Aorta (tissue), 5 donors: ENCODE measurements around the gene ACTN4. TPM values are rescaled to one million over a fixed set of nuclear protein-coding genes. Genes with fewer than 3 reads are reported as not detected.

Experiments
- ATAC-seq: fragments of 200-7000 bp; cut with Tn5 transposase; one replicate; pipeline ENCODE4 v1.9.1; 2022; ENCODE audit warnings: moderate library complexity; ENCODE audit not compliant: low FRiP score
- DNase-seq, 2 donors: peaks; one replicate each; pipeline ENCODE4 v3.0.0-alpha.2; 2020
- H3K27ac ChIP-seq, 2 donors: one replicate each; pipeline ENCODE4 v1.5.1; 2013; ENCODE audit warnings: low read length in 2 of 2, mild to moderate bottlenecking in 2 of 2, moderate library complexity in 2 of 2, control low read depth in 1 of 2, inconsistent platforms in 1 of 2, low read depth in 1 of 2
- H3K27me3 ChIP-seq, 2 donors: one replicate each; pipeline ENCODE4 v1.6.1; 2013; ENCODE audit warnings: control low read depth in 1 of 2, low read length in 1 of 2, mild to moderate bottlenecking in 1 of 2, moderate library complexity in 1 of 2; ENCODE audit not compliant: insufficient read depth in 2 of 2, control insufficient read depth in 1 of 2
- H3K36me3 ChIP-seq, 2 donors: one replicate each; pipeline ENCODE4 v1.6.1; 2013; ENCODE audit warnings: control low read depth in 1 of 2, low read length in 1 of 2, mild to moderate bottlenecking in 1 of 2; ENCODE audit not compliant: insufficient read depth in 2 of 2, control insufficient read depth in 1 of 2
- H3K4me1 ChIP-seq, 2 donors: one replicate each; pipeline ENCODE4 v1.6.1; 2013; ENCODE audit warnings: low read length in 2 of 2, control low read depth in 1 of 2, mild to moderate bottlenecking in 1 of 2, moderate library complexity in 1 of 2; ENCODE audit not compliant: insufficient read depth in 2 of 2, control insufficient read depth in 1 of 2
- H3K4me3 ChIP-seq, 2 donors: one replicate each; pipeline ENCODE4 v1.5.1; 2013; ENCODE audit warnings: low read length in 2 of 2, control low read depth in 1 of 2, mild to moderate bottlenecking in 1 of 2
- H3K9me3 ChIP-seq: one replicate; pipeline ENCODE4 v1.6.1; 2013; ENCODE audit warnings: mild to moderate bottlenecking, low read length; ENCODE audit not compliant: control insufficient read depth
- WGBS, 2 donors: extraction: QIAGEN DNeasy Blood & Tissue Kit; methylation state at CpG; one replicate each; pipeline ENCODE4 v1.1.7; 2013; 5-methylcytosine and 5-hydroxymethylcytosine counted together
- intact Hi-C, 2 donors: fragments of 100-400 bp; cut with DNase I; formaldehyde crosslinking; loops; one replicate each; pipeline versions ENCODE4 v1.14.2 to v1.15.0; 2022
- polyA plus RNA-seq, 2 donors: library from polyadenylated mRNA; stranded (reverse); fragments of 200-250 nt; gene quantifications; one replicate each; pipeline ENCODE4 v1.2.3, GENCODE V29; 2013
- total RNA-seq, 2 donors: library from RNA; stranded (reverse); fragmentation: NEBNext Ultra II Directional; extraction: Animal tissue kit (Norgen Biotek cat#: 25700); gene quantifications; one replicate each; pipeline ENCODE4 v1.2.1, GENCODE V29; 2021
- donor health status: healthy with polysubstance abuse.
- donor health status: Bipolar disorder and iron deficiency.
- donor health status: DM: no; HTN: no; CAD: no.
- donor health status: DM: no; HTN: no; CAD: no.
- donor health status: DM: yes; HTN: yes; CAD: no.

ACTN4 gene
- total and polyA plus RNA-seq, 4 donors, result 111 to 1,985 (median 479) TPM

DNA sequence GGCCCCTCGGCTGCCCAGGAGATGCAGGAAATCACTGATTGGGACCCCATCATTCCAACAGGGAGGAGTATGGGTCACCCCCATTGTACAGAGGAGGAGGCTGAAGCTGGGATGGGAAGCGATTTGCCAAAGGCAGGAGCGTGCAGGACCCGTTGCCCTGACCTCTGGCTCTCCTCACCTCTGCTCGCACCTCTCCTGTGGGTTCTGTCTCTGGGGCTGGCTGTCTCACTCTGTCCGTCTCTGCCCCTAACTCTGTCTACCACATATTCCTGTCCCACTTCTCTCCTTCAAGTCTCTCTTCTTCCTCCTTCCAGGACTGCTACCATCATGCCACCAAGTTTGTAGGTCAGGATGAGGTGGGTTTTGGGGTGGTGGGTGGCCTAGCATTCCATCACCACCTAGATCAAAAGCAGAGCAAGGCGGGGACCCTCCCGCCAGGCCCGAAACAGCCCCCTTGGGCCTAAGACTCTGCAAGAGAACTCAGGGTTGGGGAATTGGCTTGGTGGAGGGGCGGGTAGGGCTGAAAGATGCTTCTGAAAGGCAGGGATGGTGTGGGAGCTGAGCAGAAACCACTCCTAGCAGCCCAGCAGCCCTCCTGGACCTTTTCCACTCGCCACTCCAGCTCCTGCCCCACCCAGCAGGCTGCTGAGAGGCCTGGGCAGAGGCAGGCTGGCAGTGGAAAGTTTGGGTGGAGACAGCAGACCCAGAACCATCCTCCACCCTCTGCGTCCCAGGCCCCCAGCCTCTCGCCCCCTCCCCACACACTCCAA, 126.9 kb downstream of the ACTN4 start:
- H3K27me3 ChIP-seq, result no peaks in the 10 kb centered on the region
- WGBS, 2 donors, result 82 to 83% methylated on average over 11 to 13 of the region's 13 CpGs
- intact Hi-C loops, result loop anchor here in 1 of 2 donors (2.0 kb wide), 1 partner anchor 18 kb away; no protein-coding TSS in a partner anchor
- no peaks in the 10 kb centered on the region for H3K36me3 ChIP-seq
- no peaks in the 10 kb centered on the region for H3K4me1 ChIP-seq
- H3K4me3 ChIP-seq, result no peak overlapping the region
- H3K27ac ChIP-seq, result no peak overlapping the region
- no peak for ATAC-seq
- no peaks in the 10 kb centered on the region for H3K9me3 ChIP-seq
- no peak for DNase-seq

DNA sequence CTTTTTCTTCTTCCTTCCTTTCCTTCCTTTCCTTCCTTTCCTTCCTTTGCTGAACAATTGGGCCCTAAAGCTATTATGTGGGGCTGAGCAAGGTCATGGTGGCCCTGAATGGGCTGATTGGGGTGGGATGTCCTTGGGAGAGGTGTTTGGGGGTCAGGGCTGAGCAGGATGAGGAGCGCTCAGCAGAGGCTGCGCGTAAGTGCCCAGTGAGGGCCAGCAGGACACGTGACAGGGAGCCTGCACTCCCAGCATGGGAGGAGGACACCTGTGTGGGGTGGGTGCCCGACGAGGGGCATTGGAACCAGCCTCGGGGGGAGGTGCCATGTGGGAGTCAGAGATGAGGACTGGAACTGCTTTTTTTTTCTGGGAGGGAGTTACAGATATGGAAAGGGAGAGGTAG, 131.3 kb downstream of the ACTN4 start:
- Histone ChIP-seq H3K27ac (no peak overlapping the region), H3K4me3 (no peak overlapping the region), H3K27me3 (peaks cover 0 to 2% of the 10 kb centered on the region in 2 donors), H3K4me1 (no peaks in the 10 kb centered on the region), H3K9me3 (no peaks in the 10 kb centered on the region), H3K36me3 (no peaks in the 10 kb centered on the region)
- 59 to 66% methylated on average over 7 of the region's 7 CpGs for WGBS, 2 donors
- no peak for ATAC-seq
- peak in 1 of 2 donors; percentile 39 for DNase-seq
- intact Hi-C loops, result no loop called here

DNA sequence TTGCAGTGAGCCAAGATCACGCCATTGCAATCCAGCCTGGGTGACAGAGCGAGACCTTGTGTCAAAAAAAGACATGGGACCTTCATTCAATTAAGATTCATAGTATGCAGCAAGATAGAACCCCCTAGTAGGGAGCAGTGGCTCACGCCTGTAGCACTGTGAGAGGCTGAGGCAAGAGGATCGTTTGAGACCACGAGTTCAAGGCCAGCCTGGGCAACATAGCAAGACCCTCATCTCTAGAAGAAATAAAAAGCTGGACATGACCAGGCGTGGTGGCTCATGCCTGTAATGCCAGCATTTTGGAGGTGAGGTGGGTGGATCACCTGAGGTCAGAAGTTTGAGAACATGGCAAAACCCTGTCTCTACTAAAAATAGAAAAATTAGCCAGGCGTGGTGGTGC, 133.0 kb downstream of the ACTN4 start:
- ATAC-seq (no peak), DNase-seq (peak in 1 of 2 donors; percentile 41)
- Histone ChIP-seq H3K4me3 (no peak overlapping the region), H3K27me3 (peaks cover 0 to 2% of the 10 kb centered on the region in 2 donors), H3K36me3 (no peaks in the 10 kb centered on the region), H3K9me3 (no peaks in the 10 kb centered on the region), H3K27ac (no peak overlapping the region), H3K4me1 (no peaks in the 10 kb centered on the region)
- 86 to 87% methylated on average over 7 of the region's 7 CpGs for WGBS, 2 donors
- intact Hi-C loops, result no loop called here

DNA sequence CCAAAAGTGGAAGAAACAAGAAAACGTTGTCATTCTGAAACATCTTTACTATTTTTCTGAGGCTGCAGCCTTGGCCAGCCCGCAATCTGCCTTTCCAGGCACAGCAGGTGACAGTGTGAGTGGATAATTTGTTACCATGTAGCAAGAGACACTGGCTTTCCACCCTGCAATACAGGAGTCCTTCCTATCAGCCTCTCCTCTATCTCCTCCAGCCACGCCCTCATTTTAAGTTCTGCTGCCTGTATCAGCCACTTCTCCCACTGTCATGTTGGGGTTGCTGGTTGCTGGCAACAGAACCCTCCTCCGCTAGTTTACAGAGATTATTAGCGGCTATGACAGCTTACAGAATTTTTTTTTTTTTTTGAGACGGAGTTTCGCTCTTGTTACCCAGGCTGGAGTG, 133.6 kb downstream of the ACTN4 start:
- intact Hi-C loops, result no loop called here

More for the DNA sequence above, 133.6 kb downstream of the ACTN4 start:
- no peaks in the 10 kb centered on the region for H3K9me3 ChIP-seq
- H3K4me3 ChIP-seq, result no peak overlapping the region
- H3K27me3 ChIP-seq, result peaks cover 0 to 2% of the 10 kb centered on the region in 2 donors
- no peaks in the 10 kb centered on the region for H3K4me1 ChIP-seq
- 75 to 80% methylated on average over 7 of the region's 7 CpGs for WGBS, 2 donors
- ATAC-seq, result no peak
- H3K36me3 ChIP-seq, result no peaks in the 10 kb centered on the region
- peak in 1 of 2 donors; percentile 13 for DNase-seq
- H3K27ac ChIP-seq, result no peak overlapping the region

Other genes starting within 250 kb of the ACTN4 start
- gene FAM98C, start 244.6 kb upstream of the ACTN4 start, total RNA-seq, result 10 to 100 TPM; 14.5 to 19.6 TPM
- 10 to 100 TPM; 10.3 to 32.0 TPM for gene FAM98C, start 244.6 kb upstream of the ACTN4 start, polyA plus RNA-seq
- 1 to 10 TPM; 4.1 to 9.8 TPM for gene RASGRP4, start 221.4 kb upstream of the ACTN4 start, total RNA-seq
- gene RASGRP4, start 221.4 kb upstream of the ACTN4 start, polyA plus RNA-seq, result 1 to 10 TPM in 1 of 2 donors, under 1 TPM in 1; 0.54 to 4.1 TPM
- gene RYR1, start 214.0 kb upstream of the ACTN4 start, total RNA-seq, result 1 to 10 TPM; 1.0 to 5.4 TPM
- 1 to 10 TPM in 1 of 2 donors, under 1 TPM in 1; 0.38 to 1.3 TPM for gene RYR1, start 214.0 kb upstream of the ACTN4 start, polyA plus RNA-seq
- 10 to 100 TPM in 1 of 2 donors, 1 to 10 TPM in 1; 7.3 to 13.2 TPM for gene MAP4K1, start 29.7 kb upstream of the ACTN4 start, total RNA-seq
- gene MAP4K1, start 29.7 kb upstream of the ACTN4 start, polyA plus RNA-seq, result 1 to 10 TPM; 1.6 to 2.1 TPM
- gene EIF3K, start 28.5 kb upstream of the ACTN4 start, total RNA-seq, result 100 to 1,000 TPM; 171 to 183 TPM
- gene EIF3K, start 28.5 kb upstream of the ACTN4 start, polyA plus RNA-seq, result 100 to 1,000 TPM; 299 to 445 TPM
- gene CAPN12, start 96.8 kb downstream of the ACTN4 start, total RNA-seq, result 1 to 10 TPM; 1.9 to 2.8 TPM
- gene CAPN12, start 96.8 kb downstream of the ACTN4 start, polyA plus RNA-seq, result 1 to 10 TPM; 1.0 to 4.5 TPM
- not detected for gene LGALS7, start 125.9 kb downstream of the ACTN4 start, total RNA-seq
- gene LGALS7, start 125.9 kb downstream of the ACTN4 start, polyA plus RNA-seq, result not detected
- gene LGALS7B, start 141.6 kb downstream of the ACTN4 start, total RNA-seq, result not detected
- not detected for gene LGALS7B, start 141.6 kb downstream of the ACTN4 start, polyA plus RNA-seq
- 1 to 10 TPM in 1 of 2 donors, under 1 TPM in 1; 0.51 to 2.9 TPM for gene LGALS4, start 165.3 kb downstream of the ACTN4 start, total RNA-seq
- gene LGALS4, start 165.3 kb downstream of the ACTN4 start, polyA plus RNA-seq, result 100 to 1,000 TPM in 1 of 2 donors, 1 to 10 TPM in 1; 9.1 to 544 TPM
- gene ECH1, start 184.1 kb downstream of the ACTN4 start, total RNA-seq, result 10 to 100 TPM; 92.2 to 95.1 TPM
- gene ECH1, start 184.1 kb downstream of the ACTN4 start, polyA plus RNA-seq, result 100 to 1,000 TPM; 139 to 190 TPM
- gene HNRNPL, start 202.3 kb downstream of the ACTN4 start, total RNA-seq, result 100 to 1,000 TPM; 220 TPM
- gene HNRNPL, start 202.3 kb downstream of the ACTN4 start, polyA plus RNA-seq, result 100 to 1,000 TPM in 1 of 2 donors, 10 to 100 TPM in 1; 83.3 to 150 TPM
- 1 to 10 TPM; 3.3 to 5.7 TPM for gene RINL, start 230.6 kb downstream of the ACTN4 start, total RNA-seq
- gene RINL, start 230.6 kb downstream of the ACTN4 start, polyA plus RNA-seq, result 1 to 10 TPM; 1.8 to 5.4 TPM